Naive thymus-derived CD4-positive, alpha-beta T cell (primary cell): ENCODE results near the gene TSGA10. TPM values are rescaled to one million over a fixed set of nuclear protein-coding genes. Genes with fewer than 3 reads are reported as not detected.

Experiments
- ATAC-seq: fragments of 150-1000 bp; cut with Tn5 transposase; 2 replicates; pipeline ENCODE4 v1.10.0; 2021; ENCODE audit warnings: mild to moderate bottlenecking, moderate library complexity
- CTCF ChIA-PET: fragments of 350-600 bp; sonication (Branson Sonifier 250); formaldehyde crosslinking; loops from one replicate; lab custom pipeline; 2021; ENCODE audit warnings: antibody characterized with exemption; lab: Charles Lee
- POLR2A ChIA-PET: fragments of 350-600 bp; sonication (Branson Sonifier 250); formaldehyde crosslinking; loops from one replicate; lab custom pipeline; 2021; ENCODE audit warnings: antibody characterized with exemption, inconsistent platforms; lab: Charles Lee
- DNase-seq, 9 donors: peaks; one replicate each; pipeline versions ENCODE4 v3.0.0 to v3.0.0-alpha.2; 2020 to 2022; ENCODE audit warnings: mixed read lengths in 1 of 9
- H3K27ac ChIP-seq: one replicate; pipeline ENCODE4 v1.7.0; 2013; ENCODE audit warnings: mild to moderate bottlenecking, low read depth, low read length, moderate library complexity
- H3K27me3 ChIP-seq, 2 donors: one replicate each; pipeline ENCODE4 v1.7.0; 2013; ENCODE audit warnings: low read length in 2 of 2, mild to moderate bottlenecking in 2 of 2, moderate library complexity in 2 of 2; ENCODE audit not compliant: control insufficient read depth in 2 of 2, insufficient read depth in 2 of 2
- H3K36me3 ChIP-seq, 3 experiments: 1 replicate in 2 of 3; 2 replicates in 1 of 3; pipeline ENCODE4 v1.7.0; 2013; ENCODE audit warnings: low read length in 3 of 3, mild to moderate bottlenecking in 3 of 3, moderate library complexity in 1 of 3; ENCODE audit not compliant: insufficient read depth in 3 of 3, control insufficient read depth in 2 of 3
- H3K4me1 ChIP-seq, 2 donors: one replicate each; pipeline ENCODE4 v1.7.0; 2013; ENCODE audit warnings: low read length in 2 of 2, mild to moderate bottlenecking in 2 of 2, moderate library complexity in 1 of 2; ENCODE audit not compliant: control insufficient read depth in 2 of 2, insufficient read depth in 2 of 2
- H3K4me3 ChIP-seq: 2 replicates; pipeline ENCODE4 v1.7.0; 2013; ENCODE audit warnings: mild to moderate bottlenecking, low read length
- H3K9me3 ChIP-seq, 3 experiments: 1 replicate in 2 of 3; 2 replicates in 1 of 3; pipeline ENCODE4 v1.7.0; 2013; ENCODE audit warnings: low read length in 3 of 3; ENCODE audit not compliant: control insufficient read depth in 2 of 3
- H3K27ac Mint-ChIP-seq, 9 donors: one replicate each; pipeline ENCODE4 v1.8.0; 2020 to 2022; ENCODE audit warnings: mixed read lengths in 9 of 9, mild to moderate bottlenecking in 8 of 9, moderate library complexity in 5 of 9, inconsistent platforms in 2 of 9
- H3K27me3 Mint-ChIP-seq, 5 donors: one replicate each; pipeline ENCODE4 v1.8.0; 2021 to 2022; ENCODE audit warnings: mixed read lengths in 5 of 5, mild to moderate bottlenecking in 1 of 5
- H3K36me3 Mint-ChIP-seq, 5 donors: one replicate each; pipeline ENCODE4 v1.8.0; 2020 to 2022; ENCODE audit warnings: mixed read lengths in 5 of 5, mild to moderate bottlenecking in 3 of 5, inconsistent platforms in 1 of 5
- H3K4me1 Mint-ChIP-seq, 7 donors: one replicate each; pipeline ENCODE4 v1.8.0; 2020 to 2022; ENCODE audit warnings: mixed read lengths in 7 of 7, mild to moderate bottlenecking in 3 of 7, inconsistent platforms in 1 of 7
- H3K4me3 Mint-ChIP-seq, 10 donors: one replicate each; pipeline ENCODE4 v1.8.0; 2020 to 2022; ENCODE audit warnings: mild to moderate bottlenecking in 10 of 10, mixed read lengths in 10 of 10, moderate library complexity in 6 of 10, inconsistent platforms in 2 of 10
- H3K9me3 Mint-ChIP-seq, 11 donors: one replicate each; pipeline ENCODE4 v1.8.0; 2020 to 2022; ENCODE audit warnings: mixed read lengths in 11 of 11, mild to moderate bottlenecking in 4 of 11, inconsistent platforms in 1 of 11, moderate library complexity in 1 of 11
- intact Hi-C, 2 donors: fragments of 100-400 bp; cut with micrococcal nuclease; formaldehyde crosslinking; loops; one replicate each; pipeline ENCODE4 v1.15.1; 2023
- polyA plus RNA-seq, 2 donors: library from polyadenylated mRNA; unstranded; fragments of 300-500 nt; fragmentation: Illumina TruSeq; gene quantifications; one replicate each; pipeline ENCODE4 v1.2.3, GENCODE V29; 2021
- total RNA-seq, 6 experiments: library from RNA in 5 of 6; stranded (reverse) in 5 of 6; gene quantifications; 1 replicate in 5 of 6; 2 replicates in 1 of 6; pipeline ENCODE4 v1.2.3 and lab custom pipeline; 2021 to 2026

TSGA10 gene, protein sequence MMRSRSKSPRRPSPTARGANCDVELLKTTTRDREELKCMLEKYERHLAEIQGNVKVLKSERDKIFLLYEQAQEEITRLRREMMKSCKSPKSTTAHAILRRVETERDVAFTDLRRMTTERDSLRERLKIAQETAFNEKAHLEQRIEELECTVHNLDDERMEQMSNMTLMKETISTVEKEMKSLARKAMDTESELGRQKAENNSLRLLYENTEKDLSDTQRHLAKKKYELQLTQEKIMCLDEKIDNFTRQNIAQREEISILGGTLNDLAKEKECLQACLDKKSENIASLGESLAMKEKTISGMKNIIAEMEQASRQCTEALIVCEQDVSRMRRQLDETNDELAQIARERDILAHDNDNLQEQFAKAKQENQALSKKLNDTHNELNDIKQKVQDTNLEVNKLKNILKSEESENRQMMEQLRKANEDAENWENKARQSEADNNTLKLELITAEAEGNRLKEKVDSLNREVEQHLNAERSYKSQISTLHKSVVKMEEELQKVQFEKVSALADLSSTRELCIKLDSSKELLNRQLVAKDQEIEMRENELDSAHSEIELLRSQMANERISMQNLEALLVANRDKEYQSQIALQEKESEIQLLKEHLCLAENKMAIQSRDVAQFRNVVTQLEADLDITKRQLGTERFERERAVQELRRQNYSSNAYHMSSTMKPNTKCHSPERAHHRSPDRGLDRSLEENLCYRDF
- total RNA-seq (10 to 100 TPM in 3 of 5 experiments, 1 to 10 TPM in 2; 3.5 to 31.7 (median 12.6) TPM), polyA plus RNA-seq (10 to 100 TPM; 18.6 to 29.5 TPM), total RNA-seq (lab: John Stamatoyannopoulos, UW) (16.0 reads per million, percentile 45 among the genes with 10 or more reads in this experiment)

DNA sequence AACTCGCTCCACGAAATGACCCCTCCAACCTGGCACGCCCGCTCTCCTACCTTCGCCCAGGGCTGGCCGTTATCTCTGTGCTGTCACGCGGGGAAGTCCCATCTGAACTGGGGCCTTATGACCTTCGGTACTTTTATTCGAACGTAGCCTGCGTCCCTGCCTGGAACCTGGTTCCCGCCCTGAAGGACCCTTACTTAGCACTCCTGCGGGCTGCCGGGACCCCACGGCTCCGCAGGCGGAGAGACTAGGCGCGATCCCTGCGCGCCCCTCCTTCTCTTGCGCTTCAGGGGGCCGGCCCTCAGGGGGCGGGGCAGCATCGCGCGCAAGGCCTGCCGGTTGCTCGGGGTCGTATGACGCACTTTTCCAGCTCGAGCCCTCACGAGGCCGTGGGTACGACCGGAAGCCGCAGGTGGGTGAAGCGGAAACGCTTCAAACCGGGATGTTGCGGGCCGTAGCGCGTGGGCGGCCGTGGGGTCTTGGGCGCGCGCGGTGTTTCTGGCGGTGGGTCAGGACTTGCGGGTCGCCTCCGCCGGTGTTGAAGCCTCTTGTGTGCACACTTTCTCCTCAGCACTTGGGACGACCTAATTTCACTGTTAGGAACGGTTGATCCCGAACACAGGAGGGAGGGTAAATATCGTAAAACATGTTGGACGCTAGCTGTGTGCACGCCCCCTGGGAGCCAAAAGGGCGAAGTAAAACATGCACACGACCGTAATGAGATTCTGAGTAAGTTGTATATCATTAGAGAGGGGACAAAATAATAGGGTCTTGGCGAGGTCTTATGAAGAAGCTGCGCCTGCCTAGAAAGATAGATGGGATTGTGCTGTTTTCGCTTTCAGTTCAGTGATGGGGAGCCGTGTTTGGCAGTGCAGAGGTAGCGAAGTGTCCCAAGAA is at the start of gene TSGA10, which contains the start of gene LIPT1:
TSGA10 (minus strand) TSS at position 300 of the 894 bp plus-strand sequence. CDS start 45,503 bp downstream, outside the sequence.
LIPT1 (plus strand) TSS at position 325 of the 894 bp plus-strand sequence. CDS start 6,991 bp downstream, outside the sequence.
- Mint-ChIP-seq H3K4me1 (peaks cover 25 to 57% (median 42%) of the 10 kb centered on the region in 7 donors), H3K27me3 (no peaks in the 10 kb centered on the region), H3K4me3 (peak within 1 kb of the TSS in 1 of 10 donors; percentile 93), H3K36me3 (peaks cover 18 to 30% (median 26%) of the 10 kb centered on the region in 5 donors), H3K9me3 (no peaks in the 10 kb centered on the region), H3K27ac (peak within 1 kb of the TSS in 2 of 9 donors; percentile 96 to 97)
- no peaks in the 10 kb centered on the region for H3K27me3 ChIP-seq
- ChIA-PET POLR2A (interaction anchor here (0.6 to 5.7 kb wide), 15 partner anchors 8 to 1091 kb away, joined by 3 to 101 read pairs (median 4); partner anchors contain the start of genes C2orf15, EIF5B, MGAT4A and MITD1), CTCF (interaction anchor here (0.6 to 1.5 kb wide), 5 partner anchors 14 to 354 kb away, joined by 3 to 8 read pairs (median 5); partner anchors contain the start of genes MITD1 and MRPL30)
- ATAC-seq, result peak; percentile 98
- peak within 1 kb of the TSS; percentile 83 for H3K4me3 ChIP-seq
- peak within 1 kb of the TSS; percentile 92 for H3K27ac ChIP-seq
- peak; percentile 80 to 95 (median 92) for DNase-seq
- peaks cover 15 to 18% of the 10 kb centered on the region in 2 donors for H3K4me1 ChIP-seq
- no peaks in the 10 kb centered on the region for H3K9me3 ChIP-seq
- intact Hi-C loops, result loop anchor here (1.0 to 10.0 kb wide), 11 partner anchors 8 to 1490 kb away; partner anchors contain the start of genes C2orf15 (in 2 of the 2), MITD1 (in 2 of the 2), MRPL30 (in 2 of the 2) and REV1 (in 2 of the 2)
- peaks cover 5 to 21% (median 10%) of the 10 kb centered on the region in 3 experiments for H3K36me3 ChIP-seq

DNA sequence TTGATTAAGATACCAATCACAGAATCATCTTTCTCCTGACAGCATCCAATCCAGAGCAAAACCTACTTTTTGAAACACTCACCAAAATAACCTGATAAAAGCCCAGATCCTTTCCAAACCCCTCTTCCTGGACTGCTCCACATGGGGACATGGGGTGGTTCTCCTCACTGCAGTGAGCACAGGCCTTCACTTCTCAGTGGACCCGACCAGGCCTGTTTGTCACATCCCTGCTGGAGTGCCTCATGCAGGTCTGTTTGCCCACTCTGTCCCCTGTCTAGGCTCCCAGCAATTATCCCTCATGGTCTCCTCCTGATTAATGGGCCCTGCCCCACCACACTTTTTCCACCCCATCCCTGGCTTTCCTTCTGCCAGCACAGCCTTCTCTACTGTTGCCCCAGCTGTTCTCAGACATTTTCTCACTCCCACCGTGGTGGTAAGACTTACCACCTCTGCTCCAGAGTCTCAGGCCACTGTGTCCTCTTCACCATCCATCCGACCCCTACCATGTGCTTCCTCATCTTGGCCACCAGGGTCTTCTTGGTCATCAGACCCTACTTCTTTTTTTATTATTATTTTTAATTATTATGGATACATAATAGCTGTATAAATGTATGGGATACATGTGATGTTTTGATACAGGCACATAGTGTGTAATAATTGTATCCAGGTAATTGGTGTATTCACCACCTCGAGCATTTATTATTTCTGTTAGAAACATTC is 47.4 kb upstream of the TSGA10 start:
- intact Hi-C loops, result no loop called here
- no peaks in the 10 kb centered on the region for H3K27me3 Mint-ChIP-seq

DNA sequence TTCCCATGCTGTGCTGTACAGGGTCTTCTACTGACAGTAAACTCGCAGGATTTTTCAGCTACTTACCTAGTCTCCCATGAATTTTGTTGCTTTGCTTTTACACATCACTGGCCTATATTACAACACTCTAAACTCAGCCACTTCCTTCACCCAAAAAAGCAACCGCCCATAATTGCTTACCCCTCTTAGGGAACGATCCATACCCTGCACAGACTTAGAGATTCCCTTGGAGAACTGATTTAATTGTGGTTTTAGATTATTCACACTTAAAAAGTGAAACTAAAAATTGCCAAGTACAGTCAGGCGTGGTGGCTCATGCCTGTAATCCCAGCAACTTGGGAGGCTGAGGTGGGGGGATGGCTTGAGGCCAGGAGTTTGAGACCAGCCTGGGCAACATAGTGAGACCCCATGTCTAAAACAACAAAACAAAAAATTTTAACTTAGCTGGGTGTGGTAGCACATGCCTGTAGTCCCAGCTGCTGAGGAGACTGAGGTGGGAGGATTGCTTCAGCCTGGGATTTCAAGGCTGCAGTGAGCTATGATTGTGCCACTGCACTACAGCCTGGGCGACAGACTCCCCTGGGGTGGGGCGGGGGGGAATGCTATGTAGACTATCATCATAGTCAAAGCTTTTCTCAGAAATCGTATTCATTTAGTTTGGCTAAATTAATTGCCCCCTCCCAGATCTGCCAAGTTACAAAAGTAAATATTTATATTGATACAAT is 45.5 kb upstream of the TSGA10 start:
- Mint-ChIP-seq H3K27ac (peak overlapping the region in 7 of 9 donors; percentile 6 to 63 (median 43)), H3K27me3 (no peaks in the 10 kb centered on the region), H3K36me3 (peaks cover 0 to 13% (median 2%) of the 10 kb centered on the region in 5 donors), H3K4me1 (peaks cover 0 to 3% (median 0%) of the 10 kb centered on the region in 7 donors), H3K4me3 (no peak overlapping the region), H3K9me3 (peaks cover 0 to 2% (median 0%) of the 10 kb centered on the region in 11 donors)
- intact Hi-C loops, result no loop called here
- ATAC-seq, result no peak
- peaks cover 0 to 23% (median 7%) of the 10 kb centered on the region in 3 experiments for H3K36me3 ChIP-seq
- H3K27ac ChIP-seq, result no peak overlapping the region
- no peak overlapping the region for H3K4me3 ChIP-seq
- ChIA-PET POLR2A (interaction anchor here (1.0 kb wide), 1 partner anchor 20 kb away, joined by 3 read pairs; no protein-coding TSS in a partner anchor), CTCF (no interaction called here)
- no peaks in the 10 kb centered on the region for H3K9me3 ChIP-seq
- no peaks in the 10 kb centered on the region for H3K27me3 ChIP-seq
- H3K4me1 ChIP-seq, result no peaks in the 10 kb centered on the region
- no peak for DNase-seq

More for the DNA sequence above, 47.4 kb upstream of the TSGA10 start:
- no peak for ATAC-seq
- H3K27me3 ChIP-seq, result no peaks in the 10 kb centered on the region
- H3K9me3 ChIP-seq, result no peaks in the 10 kb centered on the region
- no peak overlapping the region for H3K4me3 ChIP-seq
- ChIA-PET POLR2A (no interaction called here), CTCF (no interaction called here)
- Mint-ChIP-seq H3K9me3 (peaks cover 0 to 14% (median 6%) of the 10 kb centered on the region in 11 donors), H3K4me1 (peaks cover 0 to 3% (median 0%) of the 10 kb centered on the region in 7 donors), H3K27ac (peak overlapping the region in 4 of 9 donors; percentile 4 to 88 (median 44)), H3K4me3 (no peak overlapping the region), H3K36me3 (peaks cover 3 to 16% (median 5%) of the 10 kb centered on the region in 5 donors)
- H3K27ac ChIP-seq, result no peak overlapping the region
- H3K36me3 ChIP-seq, result peaks cover 0 to 4% (median 0%) of the 10 kb centered on the region in 3 experiments
- no peaks in the 10 kb centered on the region for H3K4me1 ChIP-seq
- no peak for DNase-seq

DNA sequence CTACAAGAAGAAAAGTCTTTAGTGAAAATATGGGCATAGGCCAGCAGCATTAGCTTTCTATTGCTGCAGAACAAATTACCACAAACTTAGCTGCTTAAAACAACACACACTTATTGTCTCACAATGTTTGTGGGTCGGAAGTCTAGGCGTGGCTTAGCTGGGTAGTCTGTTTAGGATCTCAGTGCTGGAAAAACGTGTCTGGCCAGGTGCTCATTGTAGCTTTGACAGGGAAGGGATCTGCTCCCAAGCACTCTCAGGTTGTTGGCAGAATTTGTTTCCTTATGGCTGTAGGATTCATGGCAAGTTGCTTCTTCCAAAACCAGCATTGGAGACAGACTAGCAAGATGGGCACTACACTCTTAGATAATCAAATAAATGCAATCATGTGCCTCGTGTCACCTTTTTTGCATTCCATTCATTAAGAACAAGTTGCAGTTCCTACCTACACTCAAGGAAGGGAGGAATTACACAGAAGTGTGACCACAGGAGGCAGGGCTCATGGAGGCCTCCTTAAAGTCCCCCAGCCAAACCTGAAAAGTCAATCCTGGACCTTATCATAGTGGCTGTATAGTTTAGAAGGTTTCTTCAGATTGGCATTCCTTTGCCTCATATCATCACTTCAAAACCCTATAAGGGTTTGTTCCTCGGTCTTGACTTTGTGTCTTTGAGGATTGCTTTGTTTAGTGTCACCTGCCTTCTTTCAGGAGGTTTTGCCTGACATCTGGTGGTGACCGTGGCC is 43.5 kb upstream of the TSGA10 start:
- Histone ChIP-seq H3K9me3 (no peaks in the 10 kb centered on the region), H3K4me3 (no peak overlapping the region), H3K4me1 (no peaks in the 10 kb centered on the region), H3K36me3 (peaks cover 0 to 27% (median 7%) of the 10 kb centered on the region in 3 experiments), H3K27ac (no peak overlapping the region), H3K27me3 (no peaks in the 10 kb centered on the region)
- ChIA-PET CTCF (interaction anchor here (0.7 kb wide), 1 partner anchor 26 kb away, joined by 8 read pairs; no protein-coding TSS in a partner anchor), POLR2A (no interaction called here)
- Mint-ChIP-seq H3K9me3 (no peaks in the 10 kb centered on the region), H3K27me3 (no peaks in the 10 kb centered on the region), H3K36me3 (peaks cover 0 to 16% (median 6%) of the 10 kb centered on the region in 5 donors), H3K4me3 (no peak overlapping the region), H3K27ac (peak overlapping the region in 6 of 9 donors; percentile 16 to 81 (median 34)), H3K4me1 (peaks cover 0 to 3% (median 0%) of the 10 kb centered on the region in 7 donors)
- DNase-seq (no peak), ATAC-seq (no peak)
- intact Hi-C loops, result no loop called here
